Esophagus muscularis mucosa (tissue), 4 donors: ENCODE measurements around the gene OR8B8.

ENCODE experiments used
- EP300 ChIP-seq: sonication (generic); formaldehyde crosslinking; IDR thresholded peaks from one replicate; pipeline ENCODE4 v1.6.1; 2017; ENCODE audit warnings: antibody characterized with exemption
- POLR2A ChIP-seq: fragments of 450-650 bp; IDR thresholded peaks from one replicate; pipeline ENCODE4 v1.6.1; 2017; ENCODE audit warnings: antibody characterized with exemption, moderate library complexity, mild to moderate bottlenecking, low read depth
- POLR2AphosphoS5 ChIP-seq, 2 donors: sonication (generic); formaldehyde crosslinking; IDR thresholded peaks; one replicate each; pipeline ENCODE4 v1.6.1; 2017; ENCODE audit warnings: antibody characterized with exemption in 2 of 2
- TF ChIP-seq, protein P1 (sequence below), 3 experiments: fragments of 200-600 bp in 2 of 3; fragments of 450-650 bp in 1 of 3; sonication (generic) in 2 of 3; IDR thresholded peaks; one replicate each; pipeline ENCODE4 v1.5.1; 2017 to 2019; ENCODE audit warnings: antibody characterized with exemption in 3 of 3, mild to moderate bottlenecking in 2 of 3, moderate library complexity in 1 of 3

DNA sequence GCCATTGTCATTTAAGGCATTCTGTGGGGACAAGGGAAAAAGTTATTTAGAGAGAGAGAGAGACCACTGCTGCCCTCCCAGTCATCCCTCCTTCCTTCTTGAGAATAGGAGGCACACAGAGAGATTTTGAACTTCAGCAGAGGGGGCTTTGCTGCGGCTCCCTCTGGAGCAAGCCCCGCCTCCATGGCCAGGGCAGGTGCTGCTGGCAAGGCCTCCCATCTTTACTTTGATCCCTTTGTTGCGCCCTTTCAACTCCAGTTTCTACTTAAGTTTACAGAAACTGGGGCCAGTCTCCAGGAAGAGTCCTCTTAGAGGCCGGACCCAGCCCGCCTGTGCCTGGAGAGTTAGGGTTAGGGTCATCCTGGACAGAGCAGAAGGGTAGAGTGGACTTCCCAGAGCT lies 4.4 kb downstream of the OR8B8 start:
- TF ChIP-seq POLR2A = no peak
- TF ChIP-seq, protein P1, sequence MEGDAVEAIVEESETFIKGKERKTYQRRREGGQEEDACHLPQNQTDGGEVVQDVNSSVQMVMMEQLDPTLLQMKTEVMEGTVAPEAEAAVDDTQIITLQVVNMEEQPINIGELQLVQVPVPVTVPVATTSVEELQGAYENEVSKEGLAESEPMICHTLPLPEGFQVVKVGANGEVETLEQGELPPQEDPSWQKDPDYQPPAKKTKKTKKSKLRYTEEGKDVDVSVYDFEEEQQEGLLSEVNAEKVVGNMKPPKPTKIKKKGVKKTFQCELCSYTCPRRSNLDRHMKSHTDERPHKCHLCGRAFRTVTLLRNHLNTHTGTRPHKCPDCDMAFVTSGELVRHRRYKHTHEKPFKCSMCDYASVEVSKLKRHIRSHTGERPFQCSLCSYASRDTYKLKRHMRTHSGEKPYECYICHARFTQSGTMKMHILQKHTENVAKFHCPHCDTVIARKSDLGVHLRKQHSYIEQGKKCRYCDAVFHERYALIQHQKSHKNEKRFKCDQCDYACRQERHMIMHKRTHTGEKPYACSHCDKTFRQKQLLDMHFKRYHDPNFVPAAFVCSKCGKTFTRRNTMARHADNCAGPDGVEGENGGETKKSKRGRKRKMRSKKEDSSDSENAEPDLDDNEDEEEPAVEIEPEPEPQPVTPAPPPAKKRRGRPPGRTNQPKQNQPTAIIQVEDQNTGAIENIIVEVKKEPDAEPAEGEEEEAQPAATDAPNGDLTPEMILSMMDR (IDR thresholded peaks at IDR 0.05) = no peak
- TF ChIP-seq EP300 = no peak
- TF ChIP-seq POLR2AphosphoS5 (IDR thresholded peaks at IDR 0.05) = no peak
